ENCODE data around the gene GGCX. TPM values are rescaled to one million over a fixed set of nuclear protein-coding genes. Genes with fewer than 3 reads are reported as not detected.

The GGCX gene
- total RNA-seq, 1 experiment from 2014 or later, result 66.2 TPM

- no peak overlapping the region for H3K4me3 Mint-ChIP-seq (ENCODE audit: low read depth, unreplicated experiment)
- DNase-seq, result no peak
- CTCF ChIA-PET, result interaction anchor here (0.7 to 1.6 kb wide), 8 partner anchors 11 to 83 kb away, joined by 3 to 11 read pairs (median 4); partner anchors contain the start of gene MAT2A
- BruUV-seq (replicated peaks), result no TSS peak
- H3K27me3 Mint-ChIP-seq (ENCODE audit: unreplicated experiment), result no peaks in the 10 kb centered on the region
- TF ChIP-seq, protein P1, sequence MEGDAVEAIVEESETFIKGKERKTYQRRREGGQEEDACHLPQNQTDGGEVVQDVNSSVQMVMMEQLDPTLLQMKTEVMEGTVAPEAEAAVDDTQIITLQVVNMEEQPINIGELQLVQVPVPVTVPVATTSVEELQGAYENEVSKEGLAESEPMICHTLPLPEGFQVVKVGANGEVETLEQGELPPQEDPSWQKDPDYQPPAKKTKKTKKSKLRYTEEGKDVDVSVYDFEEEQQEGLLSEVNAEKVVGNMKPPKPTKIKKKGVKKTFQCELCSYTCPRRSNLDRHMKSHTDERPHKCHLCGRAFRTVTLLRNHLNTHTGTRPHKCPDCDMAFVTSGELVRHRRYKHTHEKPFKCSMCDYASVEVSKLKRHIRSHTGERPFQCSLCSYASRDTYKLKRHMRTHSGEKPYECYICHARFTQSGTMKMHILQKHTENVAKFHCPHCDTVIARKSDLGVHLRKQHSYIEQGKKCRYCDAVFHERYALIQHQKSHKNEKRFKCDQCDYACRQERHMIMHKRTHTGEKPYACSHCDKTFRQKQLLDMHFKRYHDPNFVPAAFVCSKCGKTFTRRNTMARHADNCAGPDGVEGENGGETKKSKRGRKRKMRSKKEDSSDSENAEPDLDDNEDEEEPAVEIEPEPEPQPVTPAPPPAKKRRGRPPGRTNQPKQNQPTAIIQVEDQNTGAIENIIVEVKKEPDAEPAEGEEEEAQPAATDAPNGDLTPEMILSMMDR (IDR thresholded peaks at IDR 0.05; ENCODE audit: unreplicated experiment), result no peak
- H3K36me3 Mint-ChIP-seq (ENCODE audit: insufficient read depth, unreplicated experiment), result peaks cover 18% of the 10 kb centered on the region
- peaks cover 52% of the 10 kb centered on the region for H3K4me1 Mint-ChIP-seq (ENCODE audit: low read depth, unreplicated experiment)
- H3K9me3 Mint-ChIP-seq (ENCODE audit: low read depth, unreplicated experiment), result no peaks in the 10 kb centered on the region
- intact Hi-C loops (cut with micrococcal nuclease; ENCODE audit: unreplicated experiment), result loop anchor here (2.0 kb wide), 1 partner anchor 83 kb away; no protein-coding TSS in a partner anchor
- H3K27ac Mint-ChIP-seq (ENCODE audit: unreplicated experiment), result peak overlapping the region; percentile 57
These were observed 57.2 kb downstream of the GGCX start for GRCh38 chr2:85503851-85504777.

- intact Hi-C loops (cut with micrococcal nuclease; ENCODE audit: unreplicated experiment), result loop anchor here (2.0 kb wide), 1 partner anchor 83 kb away; no protein-coding TSS in a partner anchor
- CTCF ChIA-PET, result interaction anchor here (0.8 to 1.6 kb wide), 4 partner anchors 14 to 84 kb away, joined by 3 to 4 read pairs (median 4); no protein-coding TSS in a partner anchor
- peak; percentile 30 for DNase-seq
These were observed 58.0 kb downstream of the GGCX start for GRCh38 chr2:85503168-85503850.

DNA sequence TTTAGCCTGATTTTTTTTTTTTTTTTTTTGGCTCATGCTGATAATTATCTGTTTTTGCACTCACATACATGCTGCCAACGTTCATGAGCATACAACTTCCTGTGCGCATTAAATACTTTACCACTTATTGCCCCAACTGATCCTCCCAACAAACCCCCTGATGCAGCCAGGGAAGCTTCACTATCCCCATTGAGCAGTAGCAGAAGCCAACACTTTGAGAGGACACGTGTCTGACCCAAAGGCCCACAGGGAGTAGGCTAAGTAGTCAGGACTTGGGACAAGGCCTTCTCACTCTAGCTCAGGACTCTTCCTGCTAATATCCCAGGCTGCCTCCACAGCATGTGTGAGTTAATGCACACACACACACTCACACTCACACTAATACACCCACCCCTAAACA, 58.6 kb downstream of the GGCX start:
- CTCF ChIA-PET, result interaction anchor here (0.8 to 1.6 kb wide), 4 partner anchors 14 to 83 kb away, joined by 3 to 4 read pairs (median 4); no protein-coding TSS in a partner anchor
- intact Hi-C loops (cut with micrococcal nuclease; ENCODE audit: unreplicated experiment), result loop anchor here (2.0 kb wide), 1 partner anchor 82 kb away; no protein-coding TSS in a partner anchor
- Mint-ChIP-seq H3K4me1 (ENCODE audit: low read depth, unreplicated experiment) (peaks cover 58% of the 10 kb centered on the region), H3K27ac (ENCODE audit: unreplicated experiment) (no peak overlapping the region), H3K27me3 (ENCODE audit: unreplicated experiment) (no peaks in the 10 kb centered on the region), H3K9me3 (ENCODE audit: low read depth, unreplicated experiment) (no peaks in the 10 kb centered on the region), H3K4me3 (ENCODE audit: low read depth, unreplicated experiment) (no peak overlapping the region), H3K36me3 (ENCODE audit: insufficient read depth, unreplicated experiment) (peaks cover 22% of the 10 kb centered on the region)
- no peak for DNase-seq
- no TSS peak for BruUV-seq (replicated peaks)
- TF ChIP-seq, protein P1 (IDR thresholded peaks at IDR 0.05; ENCODE audit: unreplicated experiment), result no peak

More at GRCh38 chr2:85503168-85503850, 58.0 kb downstream of the GGCX start:
- no peaks in the 10 kb centered on the region for H3K9me3 Mint-ChIP-seq (ENCODE audit: low read depth, unreplicated experiment)
- TF ChIP-seq, protein P1 (IDR thresholded peaks at IDR 0.05; ENCODE audit: unreplicated experiment), result no peak
- H3K27ac Mint-ChIP-seq (ENCODE audit: unreplicated experiment), result no peak overlapping the region
- no peak overlapping the region for H3K4me3 Mint-ChIP-seq (ENCODE audit: low read depth, unreplicated experiment)
- H3K4me1 Mint-ChIP-seq (ENCODE audit: low read depth, unreplicated experiment), result peaks cover 58% of the 10 kb centered on the region
- H3K27me3 Mint-ChIP-seq (ENCODE audit: unreplicated experiment), result no peaks in the 10 kb centered on the region
- peaks cover 22% of the 10 kb centered on the region for H3K36me3 Mint-ChIP-seq (ENCODE audit: insufficient read depth, unreplicated experiment)
- no TSS peak for BruUV-seq (replicated peaks)

DNA sequence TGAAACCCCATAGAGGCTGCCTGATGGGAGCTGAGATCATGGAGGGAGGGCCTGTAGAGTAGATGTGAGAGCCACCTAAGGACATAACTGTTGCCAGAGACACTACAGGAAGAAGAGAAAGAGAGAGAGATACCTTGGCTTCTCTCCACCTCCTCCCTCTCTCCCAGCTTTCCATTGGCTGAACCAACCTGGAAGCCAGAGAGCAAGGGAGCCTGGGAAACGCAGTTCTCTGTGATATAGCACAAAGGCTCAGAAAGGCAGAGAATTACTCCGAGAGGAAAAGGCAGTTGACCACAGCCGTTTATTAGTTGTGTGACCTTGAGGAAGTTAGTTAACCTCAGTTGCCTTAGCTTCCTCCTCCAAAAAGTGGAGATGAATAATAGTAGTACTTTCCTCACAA, 60.0 kb downstream of the GGCX start:
- CTCF ChIA-PET, result no interaction called here
- no peaks in the 10 kb centered on the region for H3K27me3 Mint-ChIP-seq (ENCODE audit: unreplicated experiment)
- TF ChIP-seq, protein P1 (IDR thresholded peaks at IDR 0.05; ENCODE audit: unreplicated experiment), result no peak
- no peaks in the 10 kb centered on the region for H3K9me3 Mint-ChIP-seq (ENCODE audit: low read depth, unreplicated experiment)
- peaks cover 22% of the 10 kb centered on the region for H3K36me3 Mint-ChIP-seq (ENCODE audit: insufficient read depth, unreplicated experiment)
- peaks cover 58% of the 10 kb centered on the region for H3K4me1 Mint-ChIP-seq (ENCODE audit: low read depth, unreplicated experiment)
- no peak overlapping the region for H3K27ac Mint-ChIP-seq (ENCODE audit: unreplicated experiment)
- DNase-seq, result no peak
- no peak overlapping the region for H3K4me3 Mint-ChIP-seq (ENCODE audit: low read depth, unreplicated experiment)
- BruUV-seq (replicated peaks), result no TSS peak
- intact Hi-C loops (cut with micrococcal nuclease; ENCODE audit: unreplicated experiment), result no loop called here

Data from Calu3 (cell line).